Astrocyte (in vitro differentiated cells and primary cell): ENCODE data around the gene ZNF497. TPM values are rescaled to one million over a fixed set of nuclear protein-coding genes. Genes with fewer than 3 reads are reported as not detected.

Source experiments
- DNase-seq: peaks from one replicate; pipeline ENCODE4 v3.0.0-alpha.2; 2010; ENCODE audit warnings: low read depth
- FAIRE-seq: peaks from 2 replicates; lab custom pipeline; 2011; peaks lifted over from hg19 to GRCh38; lab: Jason Lieb, UNC
- H2AFZ ChIP-seq: 2 replicates; pipeline ENCODE4 v1.6.0; 2012; ENCODE audit warnings: low read depth, low read length, inconsistent platforms
- H3K27ac ChIP-seq: 2 replicates; pipeline ENCODE4 v1.5.1; 2011; ENCODE audit warnings: low read depth, low read length, inconsistent platforms
- H3K27me3 ChIP-seq: 2 replicates; pipeline ENCODE4 v1.6.0; 2011; ENCODE audit warnings: low read length, inconsistent platforms; ENCODE audit not compliant: insufficient read depth
- H3K36me3 ChIP-seq: 2 replicates; pipeline ENCODE4 v1.5.1; 2011; ENCODE audit warnings: low read length, inconsistent platforms; ENCODE audit not compliant: insufficient read depth
- H3K4me1 ChIP-seq: 2 replicates; pipeline ENCODE4 v1.5.1; 2011; ENCODE audit warnings: low read length, inconsistent platforms; ENCODE audit not compliant: insufficient read depth
- H3K4me2 ChIP-seq: 2 replicates; pipeline ENCODE4 v1.6.0; 2012; ENCODE audit warnings: low read length, inconsistent platforms
- H3K4me3 ChIP-seq: 2 replicates; pipeline ENCODE4 v1.5.1; 2011; ENCODE audit warnings: low read depth, mild to moderate bottlenecking, low read length, inconsistent platforms; ENCODE audit not compliant: insufficient read depth
- H3K79me2 ChIP-seq: 2 replicates; pipeline ENCODE4 v1.6.0; 2012; ENCODE audit warnings: mild to moderate bottlenecking, low read length, inconsistent platforms; ENCODE audit not compliant: insufficient read depth
- H3K9ac ChIP-seq: 2 replicates; pipeline ENCODE4 v1.6.0; 2012; ENCODE audit warnings: mild to moderate bottlenecking, low read length, inconsistent platforms
- H3K9me3 ChIP-seq: 2 replicates; pipeline ENCODE4 v1.5.1; 2012; ENCODE audit warnings: low read depth, mild to moderate bottlenecking, low read length, inconsistent platforms; ENCODE audit not compliant: insufficient read depth
- H4K20me1 ChIP-seq: 2 replicates; pipeline ENCODE4 v1.6.0; 2012; ENCODE audit warnings: low read length, inconsistent platforms; ENCODE audit not compliant: insufficient read depth
- H3K27ac Mint-ChIP-seq: one replicate; pipeline ENCODE4 v1.8.0; 2021; ENCODE audit warnings: mild to moderate bottlenecking, mixed read lengths; ENCODE audit not compliant: unreplicated experiment
- H3K27me3 Mint-ChIP-seq: one replicate; pipeline ENCODE4 v1.8.0; 2021; ENCODE audit warnings: low read depth, mixed read lengths; ENCODE audit not compliant: unreplicated experiment
- H3K36me3 Mint-ChIP-seq: one replicate; pipeline ENCODE4 v1.8.0; 2021; ENCODE audit warnings: low read depth, mixed read lengths; ENCODE audit not compliant: unreplicated experiment
- H3K4me1 Mint-ChIP-seq: one replicate; pipeline ENCODE4 v1.8.0; 2021; ENCODE audit warnings: low read depth, mixed read lengths; ENCODE audit not compliant: unreplicated experiment
- H3K4me3 Mint-ChIP-seq: one replicate; pipeline ENCODE4 v1.8.0; 2021; ENCODE audit warnings: mild to moderate bottlenecking, moderate library complexity, mixed read lengths; ENCODE audit not compliant: unreplicated experiment
- H3K9me3 Mint-ChIP-seq: one replicate; pipeline ENCODE4 v1.8.0; 2021; ENCODE audit warnings: mild to moderate bottlenecking, mixed read lengths; ENCODE audit not compliant: unreplicated experiment
- EZH2 ChIP-seq: IDR thresholded peaks from 2 replicates; pipeline ENCODE4 v1.6.1; 2012; ENCODE audit warnings: mild to moderate bottlenecking, low read length, inconsistent platforms; ENCODE audit not compliant: insufficient read depth
- total RNA-seq: library from RNA; stranded (reverse); gene quantifications from 2 replicates; pipeline ENCODE4 v1.2.1, GENCODE V29; 2021
- TF ChIP-seq, protein P1 (sequence below): IDR thresholded peaks from 2 replicates; pipeline ENCODE4 v1.5.1; 2011; ENCODE audit warnings: low read depth, mild to moderate bottlenecking, inconsistent platforms, low read length, moderate library complexity; ENCODE audit not compliant: insufficient read depth

The ZNF497 gene
- total RNA-seq, 1 donor from 2014 or later, result 0.43 TPM

DNA sequence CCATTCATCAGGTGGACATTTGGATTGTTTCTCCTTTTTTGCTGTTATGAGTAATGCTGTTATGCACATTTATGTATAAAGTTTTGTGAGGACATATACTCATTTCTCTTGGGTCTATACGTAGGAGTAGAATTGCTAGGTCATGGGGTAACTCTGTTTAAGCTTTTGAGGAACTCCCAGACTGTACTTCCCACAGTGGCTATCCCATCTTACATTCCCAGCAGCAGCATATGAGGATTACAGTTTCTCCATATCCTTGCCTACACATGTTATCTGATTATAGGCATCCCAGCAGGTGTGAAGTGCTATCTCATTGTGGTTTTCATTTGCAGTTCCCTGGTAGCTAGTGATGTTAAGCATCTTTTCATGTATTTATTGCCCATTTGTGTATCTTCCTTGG, 29.9 kb downstream of the ZNF497 start:
- H3K27me3 Mint-ChIP-seq, result no peaks in the 10 kb centered on the region
- Histone ChIP-seq H2AFZ (no peak overlapping the region), H3K36me3 (no peaks in the 10 kb centered on the region), H3K9ac (no peak overlapping the region), H3K27ac (no peak overlapping the region), H3K79me2 (peaks cover 18% of the 10 kb centered on the region), H3K27me3 (no peaks in the 10 kb centered on the region), H3K4me3 (no peak overlapping the region), H3K9me3 (no peaks in the 10 kb centered on the region), H4K20me1 (peaks cover 14% of the 10 kb centered on the region), H3K4me2 (no peak overlapping the region), H3K4me1 (peaks cover 15% of the 10 kb centered on the region)
- no peak for FAIRE-seq
- no peak overlapping the region for H3K4me3 Mint-ChIP-seq
- peaks cover 17% of the 10 kb centered on the region for H3K36me3 Mint-ChIP-seq
- peaks cover 7% of the 10 kb centered on the region for H3K4me1 Mint-ChIP-seq
- H3K9me3 Mint-ChIP-seq, result no peaks in the 10 kb centered on the region
- no peak for TF ChIP-seq EZH2
- TF ChIP-seq, protein P1, sequence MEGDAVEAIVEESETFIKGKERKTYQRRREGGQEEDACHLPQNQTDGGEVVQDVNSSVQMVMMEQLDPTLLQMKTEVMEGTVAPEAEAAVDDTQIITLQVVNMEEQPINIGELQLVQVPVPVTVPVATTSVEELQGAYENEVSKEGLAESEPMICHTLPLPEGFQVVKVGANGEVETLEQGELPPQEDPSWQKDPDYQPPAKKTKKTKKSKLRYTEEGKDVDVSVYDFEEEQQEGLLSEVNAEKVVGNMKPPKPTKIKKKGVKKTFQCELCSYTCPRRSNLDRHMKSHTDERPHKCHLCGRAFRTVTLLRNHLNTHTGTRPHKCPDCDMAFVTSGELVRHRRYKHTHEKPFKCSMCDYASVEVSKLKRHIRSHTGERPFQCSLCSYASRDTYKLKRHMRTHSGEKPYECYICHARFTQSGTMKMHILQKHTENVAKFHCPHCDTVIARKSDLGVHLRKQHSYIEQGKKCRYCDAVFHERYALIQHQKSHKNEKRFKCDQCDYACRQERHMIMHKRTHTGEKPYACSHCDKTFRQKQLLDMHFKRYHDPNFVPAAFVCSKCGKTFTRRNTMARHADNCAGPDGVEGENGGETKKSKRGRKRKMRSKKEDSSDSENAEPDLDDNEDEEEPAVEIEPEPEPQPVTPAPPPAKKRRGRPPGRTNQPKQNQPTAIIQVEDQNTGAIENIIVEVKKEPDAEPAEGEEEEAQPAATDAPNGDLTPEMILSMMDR, result no peak
- H3K27ac Mint-ChIP-seq, result no peak overlapping the region
- no peak for DNase-seq

DNA sequence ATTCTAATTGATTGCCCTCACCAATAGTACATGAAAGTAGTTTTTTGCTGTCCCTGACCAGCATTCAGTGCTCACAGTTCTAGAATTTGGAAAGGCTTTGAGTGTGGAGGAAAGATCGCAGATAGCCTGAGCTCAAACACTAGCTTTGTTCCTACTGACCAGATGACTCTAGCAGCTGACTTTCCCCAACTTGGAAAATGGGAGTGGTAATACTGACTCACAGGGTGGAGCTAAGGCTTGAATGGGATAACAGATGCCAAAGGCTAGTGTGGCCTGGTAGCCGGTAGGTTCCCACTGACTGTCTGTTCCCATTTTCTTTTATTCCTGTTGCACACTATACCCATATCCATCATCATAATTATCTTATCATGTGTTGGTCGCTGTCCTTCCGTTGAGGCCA, 32.1 kb downstream of the ZNF497 start:
- no peak overlapping the region for H3K27ac ChIP-seq
- Mint-ChIP-seq H3K27me3 (no peaks in the 10 kb centered on the region), H3K4me1 (peaks cover 7% of the 10 kb centered on the region), H3K36me3 (peaks cover 8% of the 10 kb centered on the region), H3K4me3 (no peak overlapping the region), H3K27ac (peak overlapping the region; percentile 48), H3K9me3 (no peaks in the 10 kb centered on the region)
- H4K20me1 ChIP-seq, result peaks cover 19% of the 10 kb centered on the region
- H3K9ac ChIP-seq, result no peak overlapping the region
- peaks cover 37% of the 10 kb centered on the region for H3K79me2 ChIP-seq
- no peaks in the 10 kb centered on the region for H3K36me3 ChIP-seq
- DNase-seq (peak; percentile 68), FAIRE-seq (no peak)
- no peak overlapping the region for H2AFZ ChIP-seq
- H3K27me3 ChIP-seq, result no peaks in the 10 kb centered on the region
- no peak for TF ChIP-seq EZH2
- TF ChIP-seq, protein P1, result no peak
- H3K9me3 ChIP-seq, result no peaks in the 10 kb centered on the region
- H3K4me3 ChIP-seq, result no peak overlapping the region
- H3K4me1 ChIP-seq, result peaks cover 25% of the 10 kb centered on the region
- peak overlapping the region; percentile 42 for H3K4me2 ChIP-seq

DNA sequence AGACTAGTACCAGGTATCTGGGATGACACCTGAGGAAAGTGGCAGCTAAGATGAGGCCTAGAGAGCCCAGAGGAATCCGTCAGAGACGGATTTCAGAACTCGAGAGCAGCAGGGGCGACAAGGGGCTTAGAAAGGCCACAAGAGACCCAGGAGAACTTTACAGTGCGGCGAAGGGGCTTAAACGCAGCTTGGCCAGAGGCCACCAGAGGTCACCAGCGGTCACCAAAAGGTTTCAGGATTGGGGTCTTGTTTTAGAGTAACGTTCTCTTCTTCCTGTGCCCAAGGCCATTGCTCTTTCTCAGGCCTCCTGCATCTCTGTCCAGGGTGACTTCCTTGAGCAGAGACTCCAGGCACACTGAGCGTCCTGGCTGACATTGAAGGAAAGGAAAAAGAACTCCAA, 33.6 kb downstream of the ZNF497 start:
- Mint-ChIP-seq H3K27ac (no peak overlapping the region), H3K4me3 (no peak overlapping the region), H3K4me1 (peaks cover 7% of the 10 kb centered on the region), H3K27me3 (no peaks in the 10 kb centered on the region), H3K9me3 (no peaks in the 10 kb centered on the region), H3K36me3 (no peaks in the 10 kb centered on the region)
- no peak for TF ChIP-seq EZH2
- TF ChIP-seq, protein P1, result no peak
- Histone ChIP-seq H3K27me3 (no peaks in the 10 kb centered on the region), H3K4me3 (no peak overlapping the region), H3K27ac (no peak overlapping the region), H3K36me3 (no peaks in the 10 kb centered on the region), H3K79me2 (peaks cover 49% of the 10 kb centered on the region), H3K4me2 (no peak overlapping the region), H2AFZ (no peak overlapping the region), H3K4me1 (peaks cover 26% of the 10 kb centered on the region), H4K20me1 (peaks cover 29% of the 10 kb centered on the region), H3K9me3 (no peaks in the 10 kb centered on the region), H3K9ac (no peak overlapping the region)
- FAIRE-seq, result no peak
- no peak for DNase-seq
